K562 (cell line): ENCODE results near the gene NCOA3. TPM values are rescaled to one million over a fixed set of nuclear protein-coding genes. Genes with fewer than 3 reads are reported as not detected.

Experiments used
- ATAC-seq: fragments of 200-7000 bp; cut with Tn5 transposase; 3 replicates; pipeline ENCODE4 v1.9.1; 2020; ENCODE audit warnings: moderate library complexity
- BruUV-seq: library from RNA; stranded (reverse); fragments of 400-500 nt; replicated peaks from 2 replicates; lab custom pipeline; 2021; lab: Mats Ljungman, UMichigan
- CTCF ChIA-PET: fragments of 300-600 bp; formaldehyde crosslinking; extraction: SDS; loops from one replicate; lab custom pipeline; 2021; ENCODE audit warnings: low intra/inter-chr PET ratio; lab: Yijun Ruan, JAX
- POLR2A ChIA-PET: fragments of 300-600, 350-650 bp; sonication (Branson Sonifier 250); formaldehyde crosslinking; extraction: SDS; loops from one replicate; lab custom pipeline; 2021; ENCODE audit warnings: antibody characterized with exemption, inconsistent platforms; lab: Yijun Ruan, JAX
- DNase-seq, 4 experiments: peaks; one replicate each; pipeline versions ENCODE4 v3.0.0 to v3.0.0-alpha.2; 2011 to 2018; ENCODE audit warnings: low spot score in 3 of 4, mixed read lengths in 3 of 4; ENCODE audit errors: extremely low read depth in 1 of 4
- FAIRE-seq: peaks from 2 replicates; lab custom pipeline; 2011; peaks lifted over from hg19 to GRCh38; lab: Jason Lieb, UNC
- H2AFZ ChIP-seq: 2 replicates; pipeline ENCODE4 v1.6.0; 2011; ENCODE audit warnings: low read depth, low read length, control low read depth, inconsistent platforms
- H3K27ac ChIP-seq: fragments of 200-600 bp; 3 replicates; pipeline ENCODE4 v1.8.0; 2011; ENCODE audit warnings: low read depth, mild to moderate bottlenecking, control low read depth, inconsistent platforms, low read length, moderate library complexity, mixed read lengths; ENCODE audit errors: extremely low read depth
- H3K27me3 ChIP-seq, 2 experiments: fragments of 300-600 bp in 1 of 2; 2 replicates in 1 of 2; 3 replicates in 1 of 2; pipeline versions ENCODE4 v1.6.0 to v1.8.0; 2011; ENCODE audit warnings: inconsistent platforms in 2 of 2, low read length in 2 of 2, mild to moderate bottlenecking in 1 of 2, mixed read lengths in 1 of 2, moderate library complexity in 1 of 2; ENCODE audit not compliant: control insufficient read depth in 2 of 2, insufficient read depth in 2 of 2
- H3K36me3 ChIP-seq: fragments of 300-600 bp; 3 replicates; pipeline ENCODE4 v1.8.0; 2011; ENCODE audit warnings: mild to moderate bottlenecking, low read length, inconsistent platforms; ENCODE audit not compliant: control insufficient read depth, insufficient read depth
- H3K4me1 ChIP-seq, 2 experiments: fragments of 200-600 bp in 1 of 2; replicated peaks in 1 of 2; 2 replicates in 1 of 2; 3 replicates in 1 of 2; pipeline versions ENCODE4 v1.5.1 to v1.8.0; 2011; ENCODE audit warnings: inconsistent platforms in 2 of 2, low read length in 2 of 2, mild to moderate bottlenecking in 1 of 2, mixed read lengths in 1 of 2, moderate library complexity in 1 of 2; ENCODE audit not compliant: control insufficient read depth in 2 of 2, insufficient read depth in 2 of 2
- H3K4me2 ChIP-seq: 2 replicates; pipeline ENCODE4 v1.6.1; 2011; ENCODE audit warnings: low read length, control low read depth, inconsistent platforms, mixed read lengths; ENCODE audit not compliant: insufficient read depth
- H3K4me3 ChIP-seq: fragments of 200-600 bp; sonication (generic), shearing (Covaris generic); 2 replicates; pipeline ENCODE4 v1.5.1; 2016; ENCODE audit warnings: control low read depth, inconsistent platforms
- H3K79me2 ChIP-seq: fragments of 200-600 bp; 3 replicates; pipeline ENCODE4 v1.8.0; 2011; ENCODE audit warnings: low read length, inconsistent platforms; ENCODE audit not compliant: control insufficient read depth, insufficient read depth
- H3K9ac ChIP-seq, 2 experiments: 2 replicates each; pipeline versions ENCODE4 v1.6.0 to v1.6.1; 2011; ENCODE audit warnings: low read depth in 2 of 2, low read length in 2 of 2, control low read depth in 1 of 2, inconsistent platforms in 1 of 2, mild to moderate bottlenecking in 1 of 2, mixed read lengths in 1 of 2; ENCODE audit not compliant: insufficient read depth in 1 of 2
- H3K9me1 ChIP-seq: one replicate; pipeline ENCODE4 v1.6.0; 2011; ENCODE audit warnings: inconsistent platforms, mild to moderate bottlenecking, low read length, moderate library complexity; ENCODE audit not compliant: control insufficient read depth, insufficient read depth
- H3K9me3 ChIP-seq: replicated peaks from 2 replicates; pipeline ENCODE4 v1.5.1; 2011; ENCODE audit warnings: low read depth, low read length, inconsistent platforms; ENCODE audit not compliant: control insufficient read depth, insufficient read depth
- H4K20me1 ChIP-seq: replicated peaks from 2 replicates; pipeline ENCODE4 v1.6.1; 2011; ENCODE audit warnings: low read length, inconsistent platforms, mixed read lengths; ENCODE audit not compliant: control insufficient read depth, insufficient read depth
- ATF7 ChIP-seq: fragments of 450-650 bp; IDR thresholded peaks from 2 replicates; pipeline ENCODE4 v1.7.1; 2014; ENCODE audit warnings: mild to moderate bottlenecking, moderate library complexity
- CCNT2 ChIP-seq: IDR thresholded peaks from 2 replicates; pipeline ENCODE4 v1.6.1; 2011; ENCODE audit warnings: borderline replicate concordance, low read depth, mild to moderate bottlenecking, moderate library complexity, mixed read lengths, low read length; ENCODE audit not compliant: insufficient read length; ENCODE audit errors: extremely low read depth
- CXXC5 ChIP-seq: fragments of 250-450 bp; sonication (Bioruptor Pico); IDR thresholded peaks from 2 replicates; pipeline ENCODE4 v1.8.0; 2022; ENCODE audit warnings: inconsistent platforms, mild to moderate bottlenecking, moderate library complexity
- DIDO1 ChIP-seq: fragments of 450-650 bp; IDR thresholded peaks from 2 replicates; pipeline ENCODE4 v1.6.1; 2016; ENCODE audit warnings: low read depth, missing biosample characterization, missing genetic modification characterization
- EWSR1 ChIP-seq: fragments of 450-650 bp; IDR thresholded peaks from 2 replicates; pipeline ENCODE4 v1.6.1; 2018; ENCODE audit warnings: borderline replicate concordance, mild to moderate bottlenecking, low read depth, moderate library complexity; ENCODE audit not compliant: partially characterized antibody
- ILF3 ChIP-seq: fragments of 450-650 bp; IDR thresholded peaks from 2 replicates; pipeline ENCODE4 v1.6.1; 2018; ENCODE audit warnings: antibody characterized with exemption, mild to moderate bottlenecking, moderate library complexity, borderline replicate concordance
- MAFF ChIP-seq: IDR thresholded peaks from 2 replicates; pipeline ENCODE4 v1.6.1; 2012; ENCODE audit warnings: low read length, improper control_type of control experiment
- MEF2D ChIP-seq: conservative IDR thresholded peaks from 2 replicates; pipeline ENCODE4 v1.6.1; 2016; ENCODE audit warnings: low read depth, missing genetic modification characterization, missing compliant biosample characterization
- NFIX ChIP-seq: fragments of 250-450 bp; sonication (Bioruptor Pico); IDR thresholded peaks from 2 replicates; pipeline ENCODE4 v1.4.0; 2020; ENCODE audit warnings: low read depth, mild to moderate bottlenecking, moderate library complexity
- NR2C1 ChIP-seq, 2 experiments: fragments of 450-650 bp; IDR thresholded peaks; 2 replicates each; pipeline ENCODE4 v1.6.1; 2017; ENCODE audit warnings: mild to moderate bottlenecking in 2 of 2, antibody characterized with exemption in 1 of 2, inconsistent platforms in 1 of 2, missing compliant biosample characterization in 1 of 2, missing genetic modification characterization in 1 of 2
- NR2C2 ChIP-seq, 2 experiments: fragments of 200-800 bp in 1 of 2; sonication (Bioruptor generic) in 1 of 2; sonication (generic) in 1 of 2; formaldehyde crosslinking in 1 of 2; IDR thresholded peaks; 2 replicates each; pipeline versions ENCODE4 v1.6.1 to v1.8.0; 2016 to 2022; ENCODE audit warnings: mild to moderate bottlenecking in 1 of 2, missing compliant biosample characterization in 1 of 2, missing genetic modification characterization in 1 of 2, missing genetic modification reagents in 1 of 2
- POLR2H ChIP-seq: IDR thresholded peaks from 2 replicates; pipeline ENCODE4 v1.6.1; 2016; ENCODE audit warnings: missing genetic modification characterization, low read depth, mild to moderate bottlenecking, control low read depth, missing compliant biosample characterization, moderate library complexity
- PTBP1 ChIP-seq: fragments of 200-400 bp; formaldehyde crosslinking; IDR thresholded peaks from 2 replicates; pipeline ENCODE4 v1.6.1; 2017; ENCODE audit warnings: low read depth, low read length
- RAD51 ChIP-seq: fragments of 450-650 bp; IDR thresholded peaks from 2 replicates; pipeline ENCODE4 v1.7.1; 2016; ENCODE audit warnings: low read depth, mild to moderate bottlenecking, borderline replicate concordance
- SIX5 ChIP-seq, 2 experiments: IDR thresholded peaks; 2 replicates each; pipeline ENCODE4 v1.6.1; 2011; ENCODE audit warnings: low read length in 2 of 2, borderline replicate concordance in 1 of 2, low read depth in 1 of 2, mild to moderate bottlenecking in 1 of 2, moderate library complexity in 1 of 2; ENCODE audit not compliant: insufficient read depth in 1 of 2
- SRF ChIP-seq, 2 experiments: fragments of 250-450, 450-650 bp in 1 of 2; sonication (Bioruptor Pico) in 1 of 2; sonication (generic) in 1 of 2; formaldehyde crosslinking; IDR thresholded peaks; 2 replicates each; pipeline versions ENCODE4 v1.5.0 to v1.5.1; 2020 to 2022; ENCODE audit warnings: mild to moderate bottlenecking in 1 of 2, missing genetic modification reagents in 1 of 2
- TBL1XR1 ChIP-seq, 2 experiments: IDR thresholded peaks; 2 replicates each; pipeline ENCODE4 v1.6.1; 2012; ENCODE audit warnings: improper control_type of control experiment in 2 of 2, low read length in 2 of 2, mild to moderate bottlenecking in 1 of 2
- ZNF24 ChIP-seq: fragments of 450-650 bp; IDR thresholded peaks from 2 replicates; pipeline ENCODE4 v1.6.1; 2016
- ZNF316 ChIP-seq: fragments of 450-650 bp; IDR thresholded peaks from 2 replicates; pipeline ENCODE4 v1.6.1; 2016
- ZNF639 ChIP-seq, 2 experiments: fragments of 200-800 bp in 1 of 2; sonication (Bioruptor generic) in 1 of 2; sonication (generic) in 1 of 2; formaldehyde crosslinking in 1 of 2; IDR thresholded peaks in 1 of 2; conservative IDR thresholded peaks in 1 of 2; 2 replicates each; pipeline versions ENCODE4 v1.5.0 to v1.6.1; 2016 to 2020; ENCODE audit warnings: missing compliant biosample characterization in 1 of 2, missing genetic modification characterization in 1 of 2, missing genetic modification reagents in 1 of 2
- ZNF707 ChIP-seq: fragments of 250-450 bp; sonication (Bioruptor Pico); conservative IDR thresholded peaks from 2 replicates; pipeline ENCODE4 v1.8.0; 2022; ENCODE audit warnings: inconsistent platforms, mild to moderate bottlenecking, moderate library complexity
- WGBS: fragments of 100-300 bp; shearing (Covaris generic); methylation state at CpG from one replicate; pipeline ENCODE4 v1.1.6; 2016; ENCODE audit warnings: low coverage, mixed read lengths; ENCODE audit not compliant: insufficient coverage; ENCODE audit errors: missing lambda C conversion rate; 5-methylcytosine and 5-hydroxymethylcytosine counted together
- in situ Hi-C: fragments of 300-500 bp; cut with MboI; formaldehyde crosslinking; loops from 4 replicates; pipeline ENCODE4 v1.15.0; 2018; ENCODE audit warnings: inconsistent platforms, mixed read lengths
- intact Hi-C: fragments of 100-400 bp; cut with micrococcal nuclease; formaldehyde crosslinking; loops from 2 replicates; pipeline ENCODE4 v1.14.2; 2022
- polyA plus RNA-seq, 8 experiments: library from polyadenylated mRNA; depleted of rRNA in 4 of 8; stranded (reverse) in 5 of 8; unstranded in 3 of 8; fragments of >200 nt; fragmentation: Nextera tagmentation in 2 of 8; fragmentation: Illumina TruSeq in 1 of 8; extraction: Ambion mirVana in 2 of 8; extraction: Trizol in 1 of 8; gene quantifications; 2 replicates each; pipeline versions ENCODE4 v1.2.1 to v1.2.3, GENCODE V29; 2011 to 2014; ENCODE audit warnings: inconsistent platforms in 1 of 8, missing spikeins in 1 of 8
- total RNA-seq, 7 experiments: library from RNA; depleted of rRNA in 6 of 7; stranded (reverse); fragments of >200 nt in 6 of 7; fragmentation: Illumina TruSeq in 2 of 7; extraction: Trizol in 2 of 7; gene quantifications; 2 replicates each; pipeline versions ENCODE4 v1.2.1 to v1.2.3, GENCODE V29; 2011 to 2021; ENCODE audit warnings: low replicate concordance in 1 of 7

The NCOA3 gene
- total and polyA plus RNA-seq, 9 of the 15 experiments (the other 6 are each of a cell fraction or from before 2014, with no cell fraction given), result 3.2 to 24.3 (median 14.4) TPM

- POLR2A ChIA-PET, result no interaction called here
- no peak for TF ChIP-seq ZNF316
- no peak for TF ChIP-seq MAFF
- TF ChIP-seq EWSR1, result no peak
- no peak for TF ChIP-seq PTBP1
- TF ChIP-seq NR2C2 (CRISPR knock-in tag; IDR thresholded peaks at IDR 0.05), result peak; percentile 43; the same call in 1 of the 2 replicates
- peak; percentile 61 for TF ChIP-seq NR2C2 (tag; IDR thresholded peaks at IDR 0.05)
- no peak for TF ChIP-seq ZNF639 (CRISPR knock-in tag; conservative IDR thresholded peaks at IDR 0.05 in 1 of 2, IDR thresholded peaks at IDR 0.05 in 1 of 2)
- no peak for TF ChIP-seq ATF7
- peak; percentile 70 for TF ChIP-seq RAD51
- TF ChIP-seq SRF (CRISPR knock-in tag; IDR thresholded peaks at IDR 0.05), result no peak
- TF ChIP-seq SIX5 (IDR thresholded peaks at IDR 0.05; ENCODE audit: borderline replicate concordance in 1 of 2, insufficient read depth in 1 of 2, low read depth in 1 of 2, low read length in 2 of 2), result no peak
- no peak for TF ChIP-seq MEF2D
- TF ChIP-seq TBL1XR1 (IDR thresholded peaks at IDR 0.05; ENCODE audit: low read length in 2 of 2), result no peak
- TF ChIP-seq NR2C1 (IDR thresholded peaks at IDR 0.05), result peak; percentile 59
- peak; percentile 43; the same call in 1 of the 2 replicates for TF ChIP-seq NR2C1 (tag; IDR thresholded peaks at IDR 0.05)
- no peak for TF ChIP-seq NFIX
- no peak for TF ChIP-seq ZNF707 (CRISPR knock-in tag)
- TF ChIP-seq ZNF24, result no peak
- TF ChIP-seq CCNT2, result no peak
- TF ChIP-seq DIDO1 (tag), result no peak
- TF ChIP-seq ILF3, result no peak
- no peak for TF ChIP-seq CXXC5 (CRISPR knock-in tag)
- no peak for TF ChIP-seq POLR2H (tag)
These were observed 179.3 kb downstream of the NCOA3 start for GRCh38 chr20:47680804-47681529.

More at GRCh38 chr20:47680804-47681529, 179.3 kb downstream of the NCOA3 start:
- intact Hi-C loops (no loop called here), in situ Hi-C loops (no loop called here)
- WGBS, result 0% methylated on average over 6 of the region's 6 CpGs
- ATAC-seq (no peak), FAIRE-seq (no peak), DNase-seq (no peak)
- Histone ChIP-seq H3K79me2 (no peaks in the 10 kb centered on the region), H3K27ac (no peak overlapping the region), H2AFZ (no peak overlapping the region), H4K20me1 (peaks cover 14% of the 10 kb centered on the region), H3K9me1 (no peaks in the 10 kb centered on the region), H3K4me1 (peaks cover 0 to 14% of the 10 kb centered on the region in 2 experiments; a peak in 2 of 5 replicates), H3K4me2 (no peak overlapping the region), H3K27me3 (peaks cover 35 to 84% of the 10 kb centered on the region in 2 experiments; a peak in 4 of 5 replicates), H3K9me3 (no peaks in the 10 kb centered on the region), H3K4me3 (no peak overlapping the region), H3K9ac (no peak overlapping the region), H3K36me3 (no peaks in the 10 kb centered on the region)
- CTCF ChIA-PET, result interaction anchor here (1.5 kb wide), 1 partner anchor 940 kb away, joined by 5 read pairs; no protein-coding TSS in a partner anchor
- no TSS peak for BruUV-seq
